GM21717 (cell line): ENCODE data around the gene ANHX.
"Not testable (repeated sequence)": the region's sequence is repeated elsewhere in the genome, so short reads cannot be mapped to it uniquely, and the experiment has no call there.

ENCODE experiments used
- ATAC-seq: cut with Tn5 transposase; IDR thresholded peaks from one replicate; pipeline ENCODE4 v1.9.1; 2021; ENCODE audit warnings: mild to moderate bottlenecking, moderate library complexity; ENCODE audit not compliant: unreplicated experiment

The ANHX gene

GRCh38 chr12:133235401-133236112 lies at the start of gene ANHX:
Gene ANHX, minus strand, starts transcription at chr12:133235877. Its CDS starts 1,521 bp downstream, at chr12:133234356.
- ATAC-seq: no peak

GRCh38 chr12:133264668-133265067 lies 29.0 kb upstream of the ANHX start:
- not testable (repeated sequence) for ATAC-seq

- no peak for ATAC-seq
Observed at GRCh38 chr12:133264173-133264572, 28.5 kb upstream of the ANHX start.

GRCh38 chr12:133256321-133256720 lies 20.6 kb upstream of the ANHX start:
- no peak for ATAC-seq

GRCh38 chr12:133255833-133256232 lies 20.2 kb upstream of the ANHX start:
- ATAC-seq: not testable (repeated sequence)

- ATAC-seq: no peak
Observed at GRCh38 chr12:133251732-133252131, 16.1 kb upstream of the ANHX start.

GRCh38 chr12:133236556-133236955 lies 879 bp upstream of the ANHX start:
- ATAC-seq: no peak

GRCh38 chr12:133236144-133236543 lies 467 bp upstream of the ANHX start:
- ATAC-seq: no peak

GRCh38 chr12:133234971-133235370 lies 706 bp downstream of the ANHX start:
- no peak for ATAC-seq

GRCh38 chr12:133233993-133234564 lies 1.6 kb downstream of the ANHX start:
- ATAC-seq: no peak

GRCh38 chr12:133233006-133233405 lies 2.7 kb downstream of the ANHX start:
- no peak for ATAC-seq

- no peak for ATAC-seq
Observed at GRCh38 chr12:133231001-133231400, 4.7 kb downstream of the ANHX start.

- ATAC-seq: no peak
Observed at GRCh38 chr12:133227281-133227852, 8.3 kb downstream of the ANHX start.

GRCh38 chr12:133226690-133227089 lies 9.0 kb downstream of the ANHX start:
- no peak for ATAC-seq

- ATAC-seq: no peak
Observed at GRCh38 chr12:133225527-133225926, 10.2 kb downstream of the ANHX start.

GRCh38 chr12:133222211-133222610 lies 13.5 kb downstream of the ANHX start:
- ATAC-seq: no peak

GRCh38 chr12:133221241-133221640 lies 14.4 kb downstream of the ANHX start:
- ATAC-seq: no peak

GRCh38 chr12:133220521-133220920 lies 15.2 kb downstream of the ANHX start:
- ATAC-seq: no peak

GRCh38 chr12:133217219-133217618 lies 18.5 kb downstream of the ANHX start:
- no peak for ATAC-seq

- ATAC-seq: no peak
Observed at GRCh38 chr12:133215724-133216123, 20.0 kb downstream of the ANHX start.

- ATAC-seq: no peak
Observed at GRCh38 chr12:133206390-133206789, 29.3 kb downstream of the ANHX start.

GRCh38 chr12:133204264-133204603 lies 31.4 kb downstream of the ANHX start:
- ATAC-seq: no peak
